ENCODE measurements around the gene TMPRSS9. TPM values are rescaled to one million over a fixed set of nuclear protein-coding genes. Genes with fewer than 3 reads are reported as not detected.

The TMPRSS9 gene
- total and polyA plus RNA-seq, 10 donors = 0.70 to 4.3 (median 2.7) TPM

GRCh38 chr19:2321565-2322283 is 38.3 kb upstream of the TMPRSS9 start:
- Histone ChIP-seq H3K4me1 (peaks cover 6 to 76% (median 47%) of the 10 kb centered on the region in 6 donors), H3K36me3 (peaks cover 0 to 63% (median 37%) of the 10 kb centered on the region in 6 donors), H3K27ac (no peak overlapping the region), H3K9me3 (no peaks in the 10 kb centered on the region), H3K27me3 (replicated peaks in 1 of 7) (no peaks in the 10 kb centered on the region), H3K4me3 (no peak overlapping the region)
- intact Hi-C loops (cut with DNase I; ENCODE audit: low total_unique reads) = no loop called here
- no peak for TF ChIP-seq POLR2A (IDR thresholded peaks at IDR 0.05)
- TF ChIP-seq CTCF (IDR thresholded peaks at IDR 0.05 in 8 of 11, conservative IDR thresholded peaks at IDR 0.05 in 3 of 11) = no peak
- peak in 1 of 3 donors; percentile 12 for TF ChIP-seq POLR2AphosphoS5 (IDR thresholded peaks at IDR 0.05)
- WGBS, 5 donors = 93 to 95% (median 93%) methylated on average over 30 to 39 of the region's 39 CpGs
- DNase-seq = no peak

GRCh38 chr19:2323707-2324106 is 36.4 kb upstream of the TMPRSS9 start:
- Histone ChIP-seq H3K4me3 (peak overlapping the region in 1 of 8 donors; percentile 46), H3K4me1 (peaks cover 13 to 72% (median 47%) of the 10 kb centered on the region in 6 donors), H3K27me3 (replicated peaks in 1 of 7) (no peaks in the 10 kb centered on the region), H3K27ac (peak overlapping the region in 3 of 8 donors; percentile 48 to 86 (median 72)), H3K36me3 (peaks cover 0 to 66% (median 37%) of the 10 kb centered on the region in 6 donors), H3K9me3 (no peaks in the 10 kb centered on the region)
- TF ChIP-seq POLR2AphosphoS5 (IDR thresholded peaks at IDR 0.05) = no peak
- no peak for TF ChIP-seq CTCF (IDR thresholded peaks at IDR 0.05 in 8 of 11, conservative IDR thresholded peaks at IDR 0.05 in 3 of 11)
- TF ChIP-seq POLR2A (IDR thresholded peaks at IDR 0.05) = no peak
- WGBS, 5 donors = 76 to 84% (median 82%) methylated on average over 16 to 19 of the region's 19 CpGs
- peak; percentile 64 for DNase-seq
- intact Hi-C loops (cut with DNase I; ENCODE audit: low total_unique reads) = no loop called here

GRCh38 chr19:2324220-2324948 is 35.7 kb upstream of the TMPRSS9 start:
- Histone ChIP-seq H3K27ac (peak overlapping the region in 6 of 8 donors; percentile 26 to 86 (median 60)), H3K4me3 (peak overlapping the region in 1 of 8 donors; percentile 46), H3K36me3 (peaks cover 0 to 66% (median 37%) of the 10 kb centered on the region in 6 donors), H3K27me3 (replicated peaks in 1 of 7) (no peaks in the 10 kb centered on the region), H3K9me3 (no peaks in the 10 kb centered on the region), H3K4me1 (peaks cover 17 to 72% (median 47%) of the 10 kb centered on the region in 6 donors)
- TF ChIP-seq POLR2AphosphoS5 (IDR thresholded peaks at IDR 0.05) = peak; percentile 46 to 79 (median 54)
- TF ChIP-seq CTCF (IDR thresholded peaks at IDR 0.05 in 8 of 11, conservative IDR thresholded peaks at IDR 0.05 in 3 of 11) = no peak
- 60 to 82% (median 75%) methylated on average over 31 to 34 of the region's 34 CpGs for WGBS, 5 donors
- intact Hi-C loops (cut with DNase I; ENCODE audit: low total_unique reads) = no loop called here
- DNase-seq = peak; percentile 87
